Small intestine (tissue), 7 donors: ENCODE measurements around the gene GARS1. TPM values are rescaled to one million over a fixed set of nuclear protein-coding genes. Genes with fewer than 3 reads are reported as not detected.

Experiments used
- DNase-seq, 2 donors: peaks; one replicate each; pipeline versions ENCODE4 v3.0.0 to v3.0.0-alpha.2; 2013
- FAIRE-seq: peaks from 2 replicates; lab custom pipeline; 2012; peaks lifted over from hg19 to GRCh38; lab: Jason Lieb, UNC
- H3K27ac ChIP-seq, 3 donors: one replicate each; pipeline ENCODE4 v1.5.1; 2013; ENCODE audit warnings: low read length in 2 of 3, mild to moderate bottlenecking in 2 of 3, control low read depth in 1 of 3, inconsistent platforms in 1 of 3, low read depth in 1 of 3, moderate library complexity in 1 of 3
- H3K27me3 ChIP-seq, 3 donors: one replicate each; pipeline ENCODE4 v1.6.1; 2013; ENCODE audit warnings: low read length in 3 of 3, inconsistent platforms in 1 of 3; ENCODE audit not compliant: control insufficient read depth in 3 of 3, insufficient read depth in 3 of 3
- H3K36me3 ChIP-seq, 3 donors: one replicate each; pipeline ENCODE4 v1.6.1; 2013; ENCODE audit warnings: low read length in 3 of 3, inconsistent platforms in 1 of 3, low read depth in 1 of 3, mild to moderate bottlenecking in 1 of 3, moderate library complexity in 1 of 3; ENCODE audit not compliant: control insufficient read depth in 3 of 3, insufficient read depth in 2 of 3
- H3K4me1 ChIP-seq, 3 donors: one replicate each; pipeline ENCODE4 v1.6.1; 2013; ENCODE audit warnings: low read length in 2 of 3, inconsistent platforms in 1 of 3, low read depth in 1 of 3, mild to moderate bottlenecking in 1 of 3, moderate library complexity in 1 of 3; ENCODE audit not compliant: control insufficient read depth in 3 of 3, insufficient read depth in 2 of 3
- H3K4me3 ChIP-seq, 3 donors: one replicate each; pipeline ENCODE4 v1.5.1; 2013; ENCODE audit warnings: low read length in 3 of 3, control low read depth in 1 of 3, inconsistent platforms in 1 of 3, low read depth in 1 of 3, mild to moderate bottlenecking in 1 of 3, moderate library complexity in 1 of 3
- H3K9me3 ChIP-seq, 2 donors: one replicate each; pipeline ENCODE4 v1.6.1; 2013; ENCODE audit warnings: low read depth in 1 of 2, low read length in 1 of 2; ENCODE audit not compliant: control insufficient read depth in 2 of 2, insufficient read depth in 1 of 2
- WGBS, 3 donors: extraction: QIAGEN DNeasy Blood & Tissue Kit; methylation state at CpG; one replicate each; pipeline ENCODE4 v1.1.7; 2013; 5-methylcytosine and 5-hydroxymethylcytosine counted together
- polyA plus RNA-seq, 4 donors: library from polyadenylated mRNA; stranded (reverse) in 3 of 4; unstranded in 1 of 4; fragments of 200-250 nt in 3 of 4; fragments of 120-200 nt in 1 of 4; gene quantifications; one replicate each; pipeline versions ENCODE4 v1.2.1 to v1.2.3, GENCODE V29; 2013
- donor health status: healthy with polysubstance abuse.
- donor health status: control.
- donor health status: control.
- donor health status: Bipolar disorder and iron deficiency.
- donor health status: healthy.

The GARS1 gene
- polyA plus RNA-seq, 4 donors, result 36.5 to 144 (median 65.1) TPM

DNA sequence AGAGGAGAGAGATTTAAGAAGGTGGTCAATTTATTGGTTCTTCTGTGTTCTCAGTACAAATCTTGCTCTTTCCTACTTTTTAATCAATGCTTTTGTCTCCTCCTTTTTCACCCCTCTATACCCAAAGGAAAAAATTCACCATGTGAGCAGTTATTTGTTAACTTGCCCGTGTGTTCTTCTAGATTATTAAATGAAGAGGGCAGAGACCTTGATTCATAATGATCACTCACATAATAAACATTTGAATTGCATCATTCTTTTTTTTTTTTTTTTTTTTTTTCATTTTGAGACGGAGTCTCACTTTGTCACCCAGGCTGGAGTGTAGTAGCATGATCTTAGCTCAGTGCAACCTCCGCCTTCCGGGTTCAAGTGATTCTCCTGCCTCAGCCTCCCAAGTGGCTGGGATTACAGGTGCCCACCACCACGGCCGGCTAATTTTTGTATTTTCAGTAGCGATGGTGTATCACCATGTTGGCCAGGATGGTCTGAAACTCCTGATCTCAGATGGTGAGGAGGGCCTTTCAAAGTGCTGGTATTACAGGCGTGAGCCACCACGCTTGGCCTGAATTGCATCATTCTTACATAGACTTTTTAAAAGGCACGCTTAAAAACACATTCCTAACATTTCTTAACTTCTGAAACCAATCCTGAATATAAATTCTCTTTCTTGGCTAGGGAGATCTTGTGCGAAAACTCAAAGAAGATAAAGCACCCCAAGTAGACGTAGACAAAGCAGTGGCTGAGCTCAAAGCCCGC, 3.6 kb downstream of the GARS1 start:
- Histone ChIP-seq H3K27me3 (no peaks in the 10 kb centered on the region), H3K36me3 (peaks cover 6 to 12% (median 7%) of the 10 kb centered on the region in 3 donors), H3K4me1 (peaks cover 0 to 3% (median 0%) of the 10 kb centered on the region in 3 donors), H3K9me3 (no peaks in the 10 kb centered on the region), H3K4me3 (no peak overlapping the region), H3K27ac (no peak overlapping the region)
- no peak for FAIRE-seq
- DNase-seq, result no peak
- WGBS, 3 donors, result 87 to 90% (median 88%) methylated on average over 13 of the region's 13 CpGs

DNA sequence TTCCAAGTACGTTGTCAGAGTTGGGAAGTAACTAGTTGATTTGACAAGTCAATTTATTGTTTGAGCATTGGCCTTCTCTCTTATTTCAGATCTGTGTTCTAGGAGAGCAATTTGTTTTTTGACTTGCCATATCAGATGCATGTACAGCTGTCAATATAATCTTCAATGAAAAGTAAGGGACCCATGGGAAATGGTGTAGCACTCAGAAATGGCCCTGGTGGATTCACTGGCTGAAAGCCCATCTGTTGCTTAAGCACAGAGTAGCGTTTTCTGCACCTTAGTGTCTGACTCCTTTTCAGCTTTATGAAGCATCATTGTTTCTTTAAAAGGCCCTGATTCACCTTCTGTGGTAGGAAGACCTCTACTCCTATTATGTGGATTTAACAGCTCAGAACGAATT, 10.2 kb downstream of the GARS1 start:
- Histone ChIP-seq H3K27ac (no peak overlapping the region), H3K4me1 (no peaks in the 10 kb centered on the region), H3K36me3 (peaks cover 10 to 29% (median 10%) of the 10 kb centered on the region in 3 donors), H3K27me3 (no peaks in the 10 kb centered on the region), H3K4me3 (no peak overlapping the region), H3K9me3 (no peaks in the 10 kb centered on the region)
- 85 to 90% (median 89%) methylated on average over 3 of the region's 3 CpGs for WGBS, 3 donors
- no peak for FAIRE-seq
- no peak for DNase-seq

DNA sequence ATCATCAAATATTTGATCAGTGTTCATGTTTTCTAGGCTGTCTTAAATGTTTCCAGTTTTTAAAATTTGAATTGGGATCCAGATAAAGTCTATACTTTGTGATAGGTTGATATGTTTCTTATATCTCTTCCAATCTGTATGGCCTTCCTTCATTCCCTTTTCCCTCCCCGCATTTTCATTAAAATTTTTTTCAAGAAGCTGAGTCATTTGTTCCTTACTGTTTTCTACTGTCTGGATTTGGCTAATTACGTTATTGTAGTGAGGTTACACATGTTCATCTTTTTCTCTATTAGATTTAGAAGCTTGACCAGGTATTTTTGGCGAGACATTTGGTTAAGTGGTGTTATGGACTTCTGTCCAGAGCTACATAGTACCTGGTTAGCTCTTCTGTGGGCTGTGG, 11.2 kb downstream of the GARS1 start:
- no peak overlapping the region for H3K27ac ChIP-seq
- no peaks in the 10 kb centered on the region for H3K27me3 ChIP-seq
- peaks cover 7 to 25% (median 10%) of the 10 kb centered on the region in 3 donors for H3K36me3 ChIP-seq
- no peaks in the 10 kb centered on the region for H3K4me1 ChIP-seq
- WGBS, 3 donors, result 94 to 98% (median 96%) methylated on average over 3 of the region's 3 CpGs
- H3K9me3 ChIP-seq, result no peaks in the 10 kb centered on the region
- H3K4me3 ChIP-seq, result no peak overlapping the region
- DNase-seq (no peak), FAIRE-seq (no peak)

DNA sequence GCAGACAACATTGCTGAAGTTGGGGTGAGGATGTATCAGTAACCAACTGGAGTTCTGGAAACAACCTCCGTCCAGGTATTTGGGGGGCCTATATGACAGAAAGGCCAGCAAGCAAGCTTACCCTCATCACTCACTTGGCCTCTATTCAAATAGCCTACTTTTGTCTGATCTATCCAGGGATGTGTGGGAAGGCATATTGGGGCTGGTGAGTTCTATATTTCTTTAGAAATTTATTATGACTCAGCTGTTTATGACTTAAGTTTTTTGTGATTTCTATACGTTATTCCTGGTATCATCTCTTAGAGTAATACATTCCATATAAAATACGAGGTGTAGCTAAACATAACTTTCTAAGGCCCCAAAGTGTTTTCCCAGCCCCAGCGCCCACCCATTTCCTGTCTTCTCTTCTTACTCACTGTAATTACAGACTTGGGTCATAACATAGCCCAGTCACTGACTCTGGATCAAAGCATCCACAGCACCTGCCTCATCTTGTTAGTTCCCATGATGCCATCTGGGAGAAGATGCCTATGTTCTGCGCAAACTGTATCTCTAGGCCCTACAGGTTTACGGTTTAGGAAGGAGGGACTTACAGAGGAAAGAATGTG, 18.1 kb downstream of the GARS1 start:
- H3K4me3 ChIP-seq, result no peak overlapping the region
- no peaks in the 10 kb centered on the region for H3K27me3 ChIP-seq
- no peak overlapping the region for H3K27ac ChIP-seq
- WGBS, 3 donors, result 83 to 90% (median 89%) methylated on average over 6 of the region's 6 CpGs
- H3K36me3 ChIP-seq, result peaks cover 15 to 27% (median 23%) of the 10 kb centered on the region in 3 donors
- no peaks in the 10 kb centered on the region for H3K4me1 ChIP-seq
- DNase-seq, result no peak
- H3K9me3 ChIP-seq, result no peaks in the 10 kb centered on the region
- FAIRE-seq, result no peak

DNA sequence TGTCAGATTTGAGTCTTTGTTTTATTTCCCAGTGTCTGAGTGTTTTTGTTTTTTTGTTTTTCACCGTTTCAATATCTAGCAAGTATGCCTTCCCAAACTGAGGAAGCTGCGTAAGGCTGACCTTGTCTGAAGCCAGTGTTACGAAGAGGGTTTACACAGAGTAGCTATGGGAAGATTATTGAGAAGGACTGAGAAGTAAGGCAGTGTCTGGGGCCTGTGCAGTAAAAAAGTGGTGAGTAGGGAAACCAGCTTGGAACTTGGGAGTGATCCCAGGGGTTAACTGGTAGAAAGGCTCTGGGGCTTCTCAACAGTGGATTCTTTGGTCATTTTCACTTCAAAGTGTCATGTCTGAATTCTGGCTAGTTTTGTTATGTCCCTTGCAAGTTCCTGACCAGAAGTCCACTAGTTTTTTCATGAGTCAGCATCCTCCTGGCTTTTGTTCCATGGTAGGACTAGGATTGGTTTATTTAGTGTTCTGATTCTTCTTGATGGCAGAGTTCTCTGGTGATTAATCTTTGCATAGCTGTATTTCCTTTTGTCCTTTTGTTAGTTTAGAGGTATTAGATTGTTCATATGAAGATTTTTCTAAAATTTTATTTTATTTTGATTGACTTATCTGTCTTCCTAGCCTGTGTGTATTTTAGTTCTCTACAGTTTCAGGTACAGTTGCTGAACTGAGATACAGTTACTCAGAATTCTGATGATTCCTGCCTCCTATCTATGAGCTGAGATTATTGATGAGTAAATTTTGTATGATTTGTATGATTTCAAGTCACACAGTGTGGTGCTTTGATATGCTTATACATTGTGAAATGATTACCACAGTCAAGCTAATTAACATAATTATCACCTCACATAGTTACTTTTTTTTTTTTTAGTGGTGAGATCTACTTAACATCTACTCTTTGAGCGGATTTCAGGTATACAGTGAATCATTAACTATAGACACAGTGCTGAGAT, 19.0 kb downstream of the GARS1 start:
- no peak overlapping the region for H3K27ac ChIP-seq
- 92 to 96% (median 94%) methylated on average over 4 of the region's 4 CpGs for WGBS, 3 donors
- no peak overlapping the region for H3K4me3 ChIP-seq
- no peaks in the 10 kb centered on the region for H3K9me3 ChIP-seq
- no peaks in the 10 kb centered on the region for H3K27me3 ChIP-seq
- H3K36me3 ChIP-seq, result peaks cover 19 to 29% (median 22%) of the 10 kb centered on the region in 3 donors
- FAIRE-seq, result no peak
- no peaks in the 10 kb centered on the region for H3K4me1 ChIP-seq
- DNase-seq, result no peak

DNA sequence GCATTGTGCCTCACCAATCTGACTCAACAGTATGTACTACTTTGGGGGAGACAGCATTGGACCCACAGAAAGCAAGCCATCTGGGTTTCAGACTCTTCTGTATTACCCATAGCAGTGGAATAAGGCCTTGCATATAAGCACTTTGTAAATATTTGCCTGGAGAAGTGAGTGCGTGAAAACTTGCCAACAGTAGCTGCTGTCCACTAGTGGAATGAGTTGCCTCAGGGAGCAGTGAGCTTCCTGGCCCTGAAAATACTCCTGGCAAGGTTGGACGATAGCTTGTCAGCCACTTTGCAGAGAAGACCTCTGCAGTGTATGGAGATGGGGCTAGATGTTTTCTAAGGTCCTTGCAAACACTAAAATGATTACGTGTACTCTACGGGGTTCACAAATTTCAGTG, 21.6 kb downstream of the GARS1 start:
- no peak for FAIRE-seq
- peaks cover 24 to 32% (median 27%) of the 10 kb centered on the region in 3 donors for H3K36me3 ChIP-seq

DNA sequence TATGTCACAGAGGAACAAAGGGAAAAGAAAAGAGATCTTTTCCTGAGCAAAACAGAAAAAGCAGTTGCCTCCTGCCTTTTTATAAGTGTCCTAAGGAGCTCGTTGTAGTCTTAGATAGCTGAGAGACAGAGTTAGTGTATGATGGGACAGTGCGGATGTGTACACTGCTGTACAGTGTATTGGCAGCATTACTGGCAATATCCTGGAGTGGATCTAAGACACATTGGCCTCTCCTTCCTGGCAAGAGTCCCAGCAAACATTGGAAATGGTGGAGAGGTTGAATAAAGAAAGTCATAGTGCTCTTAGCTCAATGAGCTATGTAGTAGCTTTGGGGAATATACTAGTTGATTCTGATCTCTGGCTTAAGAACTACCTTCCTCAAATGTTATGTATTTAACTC, 22.7 kb downstream of the GARS1 start:
- no peak for DNase-seq

More for the DNA sequence above, 21.6 kb downstream of the GARS1 start:
- DNase-seq, result no peak
- no peaks in the 10 kb centered on the region for H3K9me3 ChIP-seq
- no peak overlapping the region for H3K27ac ChIP-seq
- 83 to 92% (median 85%) methylated on average over 4 of the region's 4 CpGs for WGBS, 3 donors
- H3K27me3 ChIP-seq, result no peaks in the 10 kb centered on the region
- no peak overlapping the region for H3K4me3 ChIP-seq
- H3K4me1 ChIP-seq, result no peaks in the 10 kb centered on the region

DNA sequence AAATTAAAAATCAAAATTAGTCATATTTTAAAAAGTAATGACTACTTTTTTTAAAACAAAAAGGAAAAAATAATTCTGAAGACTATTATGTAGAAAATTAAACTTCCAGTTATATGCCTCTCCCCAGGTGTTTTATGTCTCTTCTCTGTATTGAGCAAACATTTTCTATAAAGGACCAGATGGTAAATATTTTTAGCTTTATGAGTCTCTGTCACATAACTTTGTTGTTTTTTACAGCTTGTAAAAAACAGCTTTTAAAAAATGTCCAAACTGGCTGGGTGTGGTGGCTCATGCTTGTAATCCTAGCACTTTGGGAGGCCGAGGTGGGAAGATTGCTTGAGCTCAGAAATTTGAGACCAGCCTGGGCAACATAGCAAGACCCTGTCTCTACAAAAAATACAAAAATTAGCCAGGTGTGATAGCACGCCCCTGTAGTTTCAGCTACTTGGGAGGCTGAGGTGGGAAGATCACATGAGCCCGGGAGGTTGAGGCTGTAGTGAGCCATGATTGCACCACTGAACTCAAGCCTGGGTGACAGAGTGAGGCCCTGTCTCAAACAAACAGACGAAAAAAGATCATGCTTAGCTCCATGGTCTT, 23.5 kb downstream of the GARS1 start:
- no peak for FAIRE-seq
- DNase-seq, result no peak
- Histone ChIP-seq H3K27ac (no peak overlapping the region), H3K9me3 (no peaks in the 10 kb centered on the region), H3K4me1 (no peaks in the 10 kb centered on the region), H3K36me3 (peaks cover 20 to 32% (median 28%) of the 10 kb centered on the region in 3 donors), H3K27me3 (no peaks in the 10 kb centered on the region), H3K4me3 (no peak overlapping the region)
- WGBS, 3 donors, result 94 to 96% (median 95%) methylated on average over 4 of the region's 4 CpGs

More for the DNA sequence above, 22.7 kb downstream of the GARS1 start:
- Histone ChIP-seq H3K9me3 (no peaks in the 10 kb centered on the region), H3K27ac (no peak overlapping the region), H3K4me3 (no peak overlapping the region), H3K4me1 (no peaks in the 10 kb centered on the region), H3K36me3 (peaks cover 24 to 35% (median 27%) of the 10 kb centered on the region in 3 donors), H3K27me3 (no peaks in the 10 kb centered on the region)
- 78 to 86% (median 84%) methylated on average over 2 of the region's 2 CpGs for WGBS, 3 donors
- FAIRE-seq, result no peak
